GM12878 (cell line): ENCODE results near the gene MUC5B. TPM values are rescaled to one million over a fixed set of nuclear protein-coding genes. Genes with fewer than 3 reads are reported as not detected.

Experiments
- ATAC-seq: fragments of 200-7000 bp; cut with Tn5 transposase; 3 replicates; pipeline ENCODE4 v1.9.1; 2020; ENCODE audit warnings: mild to moderate bottlenecking, moderate library complexity
- BruUV-seq: library from RNA; stranded (reverse); fragments of 400-500 nt; replicated peaks from 2 replicates; lab custom pipeline; 2021; lab: Mats Ljungman, UMichigan
- CTCF ChIA-PET: fragments of 300-600 bp; sonication (Branson Sonifier 250); formaldehyde crosslinking; extraction: SDS; loops from one replicate; lab custom pipeline; 2021; ENCODE audit warnings: inconsistent platforms; lab: Yijun Ruan, JAX
- POLR2A ChIA-PET: fragments of 350-600 bp; formaldehyde crosslinking; extraction: SDS; loops from one replicate; lab custom pipeline; 2021; ENCODE audit warnings: inconsistent platforms; lab: Charles Lee
- RAD21 ChIA-PET: fragments of 300-600 bp; sonication (Branson Sonifier 250); formaldehyde crosslinking; loops from one replicate; lab custom pipeline; 2023; ENCODE audit warnings: antibody characterized with exemption; ENCODE audit not compliant: unreplicated experiment; lab: Charles Lee
- SMC1A ChIA-PET: fragments of 300-600 bp; sonication (Branson Sonifier 250); formaldehyde crosslinking; loops from one replicate; lab custom pipeline; 2023; ENCODE audit not compliant: unreplicated experiment, uncharacterized antibody; lab: Charles Lee
- DNase-seq: peaks from one replicate; pipeline ENCODE4 v3.0.0-alpha.2; 2011; ENCODE audit warnings: low read depth, low spot score
- FAIRE-seq: peaks from 3 replicates; lab custom pipeline; 2011; peaks lifted over from hg19 to GRCh38; lab: Jason Lieb, UNC
- H2AFZ ChIP-seq: 2 replicates; pipeline ENCODE4 v1.6.0; 2011; ENCODE audit warnings: low read depth, low read length, control low read depth; ENCODE audit not compliant: control insufficient read depth
- H3K27ac ChIP-seq: 2 replicates; pipeline ENCODE4 v1.5.1; 2011; ENCODE audit warnings: control low read depth; ENCODE audit not compliant: control insufficient read depth, insufficient read depth
- H3K27me3 ChIP-seq, 2 experiments: replicated peaks in 1 of 2; 2 replicates each; pipeline versions ENCODE4 v1.6.0 to v1.6.1; 2011; ENCODE audit warnings: low read length in 1 of 2; ENCODE audit not compliant: control insufficient read depth in 2 of 2, insufficient read depth in 2 of 2
- H3K36me3 ChIP-seq, 2 experiments: 2 replicates each; pipeline ENCODE4 v1.5.1; 2011; ENCODE audit warnings: low read length in 1 of 2; ENCODE audit not compliant: control insufficient read depth in 2 of 2, insufficient read depth in 2 of 2
- H3K4me1 ChIP-seq: 2 replicates; pipeline ENCODE4 v1.6.1; 2011; ENCODE audit warnings: mild to moderate bottlenecking, low read length, moderate library complexity, mixed read lengths; ENCODE audit not compliant: control insufficient read depth, insufficient read depth
- H3K4me2 ChIP-seq: 2 replicates; pipeline ENCODE4 v1.6.0; 2011; ENCODE audit warnings: control low read depth; ENCODE audit not compliant: control insufficient read depth, insufficient read depth
- H3K4me3 ChIP-seq: fragments of 200-600 bp; sonication (generic); 2 replicates; pipeline ENCODE4 v1.5.1; 2016
- H3K79me2 ChIP-seq: 2 replicates; pipeline ENCODE4 v1.6.0; 2011; ENCODE audit warnings: low read length; ENCODE audit not compliant: control insufficient read depth, insufficient read depth
- H3K9ac ChIP-seq: 2 replicates; pipeline ENCODE4 v1.8.0; 2011; ENCODE audit warnings: low read length, control low read depth, mixed read lengths; ENCODE audit not compliant: control insufficient read depth, insufficient read depth
- H3K9me3 ChIP-seq: replicated peaks from 3 replicates; pipeline ENCODE4 v1.5.1; 2011; ENCODE audit warnings: mild to moderate bottlenecking, low read length; ENCODE audit not compliant: control insufficient read depth, insufficient read depth
- H4K20me1 ChIP-seq: 2 replicates; pipeline ENCODE4 v1.6.0; 2011; ENCODE audit not compliant: control insufficient read depth, insufficient read depth
- BHLHE40 ChIP-seq, 2 experiments: fragments of 450-650 bp in 1 of 2; IDR thresholded peaks; 2 replicates each; pipeline ENCODE4 v1.6.1; 2011 to 2017; ENCODE audit warnings: low read depth in 2 of 2, borderline replicate concordance in 1 of 2, improper control_type of control experiment in 1 of 2, low read length in 1 of 2, mild to moderate bottlenecking in 1 of 2
- EGR1 ChIP-seq, 2 experiments: IDR thresholded peaks; 1 replicate in 1 of 2; 2 replicates in 1 of 2; pipeline ENCODE4 v1.6.1; 2011 to 2012; ENCODE audit warnings: low read depth in 2 of 2, low read length in 2 of 2, borderline replicate concordance in 1 of 2, mild to moderate bottlenecking in 1 of 2, moderate library complexity in 1 of 2
- GATAD2B ChIP-seq: fragments of 450-650 bp; conservative IDR thresholded peaks from 2 replicates; pipeline ENCODE4 v1.6.1; 2017; ENCODE audit warnings: low read depth, mild to moderate bottlenecking, moderate library complexity
- LARP7 ChIP-seq: fragments of 450-650 bp; IDR thresholded peaks from 2 replicates; pipeline ENCODE4 v1.6.1; 2017; ENCODE audit warnings: mild to moderate bottlenecking
- PML ChIP-seq: IDR thresholded peaks from 2 replicates; pipeline ENCODE4 v1.6.1; 2012; ENCODE audit warnings: low read length, inconsistent platforms
- RUNX3 ChIP-seq: IDR thresholded peaks from 2 replicates; pipeline ENCODE4 v1.6.1; 2012; ENCODE audit warnings: low read length, inconsistent platforms
- TCF3 ChIP-seq: IDR thresholded peaks from 2 replicates; pipeline ENCODE4 v1.6.1; 2012; ENCODE audit warnings: low read depth, mild to moderate bottlenecking, low read length, borderline replicate concordance; ENCODE audit not compliant: insufficient read depth
- YBX1 ChIP-seq: fragments of 450-650 bp; IDR thresholded peaks from 2 replicates; pipeline ENCODE4 v1.6.1; 2016; ENCODE audit warnings: antibody characterized with exemption
- WGBS: methylation state at CpG from one replicate; pipeline ENCODE4 v1.1.6; 2016; ENCODE audit warnings: low lambda C conversion rate; ENCODE audit not compliant: insufficient replicate concordance, insufficient coverage; ENCODE audit errors: missing lambda C conversion rate; 5-methylcytosine and 5-hydroxymethylcytosine counted together
- in situ Hi-C: fragments of 300-500 bp; cut with MboI; formaldehyde crosslinking; loops from 9 replicates; pipeline ENCODE4 v1.14.3; 2018; ENCODE audit warnings: mixed read lengths
- intact Hi-C: fragments of 100-400 bp; cut with micrococcal nuclease; formaldehyde crosslinking; loops from one replicate; pipeline ENCODE4 v1.14.2; 2022; ENCODE audit not compliant: unreplicated experiment
- polyA plus RNA-seq, 11 experiments: library from polyadenylated mRNA; depleted of rRNA in 4 of 11; unstranded in 6 of 11; stranded (reverse) in 5 of 11; fragments of >200 nt; fragmentation: Nextera tagmentation in 4 of 11; fragmentation: Illumina TruSeq in 1 of 11; extraction: Ambion mirVana in 4 of 11; extraction: Trizol in 1 of 11; gene quantifications; 1 replicate in 1 of 11; 2 replicates in 10 of 11; pipeline versions ENCODE4 v1.2.1 to v1.2.3, GENCODE V29; 2011 to 2016; ENCODE audit warnings: inconsistent platforms in 2 of 11, missing spikeins in 2 of 11, low read depth in 1 of 11
- total RNA-seq, 4 experiments: library from RNA; depleted of rRNA in 3 of 4; stranded (reverse); fragments of >200 nt in 3 of 4; fragmentation: Illumina TruSeq in 1 of 4; extraction: Trizol in 1 of 4; gene quantifications; 2 replicates each; pipeline versions ENCODE4 v1.2.1 to v1.2.3, GENCODE V29; 2013 to 2021
- TF ChIP-seq, protein P1 (sequence below): fragments of 450-650 bp; conservative IDR thresholded peaks from 2 replicates; pipeline ENCODE4 v1.6.1; 2017; ENCODE audit warnings: mild to moderate bottlenecking, moderate library complexity

Gene MUC5B
- total and polyA plus RNA-seq, 10 of the 15 experiments (the other 5 are each of a cell fraction or from before 2014, with no cell fraction given): 1.5 TPM; not detected in 9

DNA sequence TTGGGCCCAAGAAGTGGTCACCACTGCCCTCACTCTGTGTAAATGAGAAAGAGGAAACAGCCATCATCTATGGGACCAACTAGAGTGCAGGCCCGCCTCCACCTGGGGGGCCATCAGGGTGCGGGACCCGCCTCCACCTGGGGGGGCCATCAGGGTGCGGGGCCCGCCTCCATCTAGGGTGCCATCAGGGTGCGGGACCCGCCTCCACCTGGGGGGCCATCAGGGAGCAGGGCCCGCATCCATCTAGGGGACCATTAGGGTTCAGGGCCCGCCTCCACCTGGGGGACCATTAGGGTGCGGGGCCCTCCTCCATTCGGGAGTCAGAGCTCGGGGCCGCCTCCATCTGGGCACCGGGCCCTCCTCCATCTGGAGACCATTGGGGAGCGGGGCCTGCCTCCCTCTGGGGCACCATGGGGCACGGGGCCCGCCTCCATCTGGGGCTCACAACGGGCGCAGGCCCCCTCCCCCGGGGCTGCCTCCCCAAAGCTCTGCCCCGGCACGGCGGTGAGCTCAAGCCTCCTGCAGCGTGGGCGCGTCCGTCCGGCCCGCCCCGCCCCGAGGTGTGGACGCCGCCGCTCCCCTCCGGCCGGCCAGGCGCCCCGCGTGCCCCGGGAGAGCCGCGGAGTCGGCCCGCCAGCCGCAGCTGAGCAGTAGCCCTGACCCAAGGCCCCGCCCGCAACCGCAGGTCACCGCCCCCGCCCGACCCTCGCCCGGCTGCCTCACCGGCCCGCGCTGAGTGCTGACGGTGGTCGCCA is 86.1 kb downstream of the MUC5B start:
- intact Hi-C loops: loop anchor here (10.0 kb wide), 2 partner anchors 76 to 266 kb away; partner anchors contain the start of genes BRSK2 and DUSP8
- SMC1A ChIA-PET: no interaction called here

More for the DNA sequence above, 86.1 kb downstream of the MUC5B start:
- no peak for FAIRE-seq
- H3K9me3 ChIP-seq: peaks cover 9% of the 10 kb centered on the region
- peak; percentile 70 for ATAC-seq
- H3K9ac ChIP-seq: peak overlapping the region; percentile 42; the same call in 1 of the 2 replicates
- no peaks in the 10 kb centered on the region for H3K27me3 ChIP-seq
- ChIA-PET RAD21 (interaction anchor here (0.8 kb wide), 1 partner anchor 206 kb away, joined by 3 read pairs; no protein-coding TSS in a partner anchor), CTCF (interaction anchor here (0.6 to 0.7 kb wide), 2 partner anchors 43 to 189 kb away, joined by 3 read pairs; no protein-coding TSS in a partner anchor), POLR2A (interaction anchor here (0.7 to 1.2 kb wide), 2 partner anchors 75 to 311 kb away, joined by 3 read pairs; no protein-coding TSS in a partner anchor)
- BruUV-seq: no TSS peak
- no peak for TF ChIP-seq YBX1
- TF ChIP-seq PML: no peak
- peak in 1 of 2 experiments; percentile 5; a peak in 1 of 4 replicates for TF ChIP-seq BHLHE40 (IDR thresholded peaks at IDR 0.05; ENCODE audit: borderline replicate concordance in 1 of 2, low read depth in 2 of 2, low read length in 1 of 2)
- peak; percentile 58 for TF ChIP-seq GATAD2B
- peak; percentile 72; the same call in 1 of the 2 replicates for TF ChIP-seq LARP7
- 0 out of 2 replicates have a peak, but pooled peaks have one; percentile 14 for TF ChIP-seq TCF3
- TF ChIP-seq, protein P1, sequence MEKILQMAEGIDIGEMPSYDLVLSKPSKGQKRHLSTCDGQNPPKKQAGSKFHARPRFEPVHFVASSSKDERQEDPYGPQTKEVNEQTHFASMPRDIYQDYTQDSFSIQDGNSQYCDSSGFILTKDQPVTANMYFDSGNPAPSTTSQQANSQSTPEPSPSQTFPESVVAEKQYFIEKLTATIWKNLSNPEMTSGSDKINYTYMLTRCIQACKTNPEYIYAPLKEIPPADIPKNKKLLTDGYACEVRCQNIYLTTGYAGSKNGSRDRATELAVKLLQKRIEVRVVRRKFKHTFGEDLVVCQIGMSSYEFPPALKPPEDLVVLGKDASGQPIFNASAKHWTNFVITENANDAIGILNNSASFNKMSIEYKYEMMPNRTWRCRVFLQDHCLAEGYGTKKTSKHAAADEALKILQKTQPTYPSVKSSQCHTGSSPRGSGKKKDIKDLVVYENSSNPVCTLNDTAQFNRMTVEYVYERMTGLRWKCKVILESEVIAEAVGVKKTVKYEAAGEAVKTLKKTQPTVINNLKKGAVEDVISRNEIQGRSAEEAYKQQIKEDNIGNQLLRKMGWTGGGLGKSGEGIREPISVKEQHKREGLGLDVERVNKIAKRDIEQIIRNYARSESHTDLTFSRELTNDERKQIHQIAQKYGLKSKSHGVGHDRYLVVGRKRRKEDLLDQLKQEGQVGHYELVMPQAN: peak; percentile 95; the same call in 1 of the 2 replicates
- peak in 1 of 2 experiments; percentile 49; a peak in 1 of 3 replicates for TF ChIP-seq EGR1 (IDR thresholded peaks at IDR 0.05; ENCODE audit: borderline replicate concordance in 1 of 2, low read depth in 2 of 2, low read length in 2 of 2)
- peak; percentile 45; the same call in 1 of the 2 replicates for TF ChIP-seq RUNX3
- in situ Hi-C loops: no loop called here
- DNase-seq: no peak
- no peaks in the 10 kb centered on the region; the same call in 1 of the 2 replicates for H4K20me1 ChIP-seq
- H3K36me3 ChIP-seq: no peaks in the 10 kb centered on the region; a peak in 1 of 4 replicates
- peak overlapping the region; percentile 37; the same call in 1 of the 2 replicates for H3K27ac ChIP-seq
- H2AFZ ChIP-seq: peak overlapping the region; percentile 81
- 1% methylated on average over 38 of the region's 58 CpGs for WGBS
- peaks cover 21% of the 10 kb centered on the region for H3K79me2 ChIP-seq
- peaks cover 33% of the 10 kb centered on the region for H3K4me1 ChIP-seq
- peak overlapping the region; percentile 67 for H3K4me3 ChIP-seq
- peak overlapping the region; percentile 86 for H3K4me2 ChIP-seq
